HFF-Myc (cell line): Measurements from ENCODE around the gene OPCML.

Experiments
- DNase-seq: peaks from one replicate; pipeline ENCODE4 v3.0.0-alpha.2; 2011; ENCODE audit warnings: low read depth; ENCODE audit errors: extremely low read depth
- H3K4me3 ChIP-seq: replicated peaks from 2 replicates; pipeline ENCODE4 v1.5.1; 2011; ENCODE audit warnings: low read depth, mild to moderate bottlenecking, control low read depth, low read length
- CTCF ChIP-seq: IDR thresholded peaks from 2 replicates; pipeline ENCODE4 v1.5.1; 2012; ENCODE audit warnings: mild to moderate bottlenecking, low read depth, low read length, control low read depth; ENCODE audit errors: missing control alignments

The OPCML gene

GRCh38 chr11:132717824-132718223 lies 814.5 kb downstream of the OPCML start:
- no peak overlapping the region for H3K4me3 ChIP-seq
- DNase-seq = no peak
- TF ChIP-seq CTCF = no peak

- no peak overlapping the region for H3K4me3 ChIP-seq
- TF ChIP-seq CTCF = no peak
- no peak for DNase-seq
Measured at GRCh38 chr11:132716037-132716436, 816.3 kb downstream of the OPCML start.

- no peak for TF ChIP-seq CTCF
- no peak overlapping the region for H3K4me3 ChIP-seq
- DNase-seq = no peak
Measured at GRCh38 chr11:132714859-132715440, 817.4 kb downstream of the OPCML start.

GRCh38 chr11:132712466-132712865 lies 819.8 kb downstream of the OPCML start:
- no peak for DNase-seq
- no peak for TF ChIP-seq CTCF

GRCh38 chr11:132704781-132705375 lies 827.4 kb downstream of the OPCML start:
- no peak for DNase-seq
- no peak overlapping the region for H3K4me3 ChIP-seq
- no peak for TF ChIP-seq CTCF

More at GRCh38 chr11:132712466-132712865, 819.8 kb downstream of the OPCML start:
- no peak overlapping the region for H3K4me3 ChIP-seq

DNA sequence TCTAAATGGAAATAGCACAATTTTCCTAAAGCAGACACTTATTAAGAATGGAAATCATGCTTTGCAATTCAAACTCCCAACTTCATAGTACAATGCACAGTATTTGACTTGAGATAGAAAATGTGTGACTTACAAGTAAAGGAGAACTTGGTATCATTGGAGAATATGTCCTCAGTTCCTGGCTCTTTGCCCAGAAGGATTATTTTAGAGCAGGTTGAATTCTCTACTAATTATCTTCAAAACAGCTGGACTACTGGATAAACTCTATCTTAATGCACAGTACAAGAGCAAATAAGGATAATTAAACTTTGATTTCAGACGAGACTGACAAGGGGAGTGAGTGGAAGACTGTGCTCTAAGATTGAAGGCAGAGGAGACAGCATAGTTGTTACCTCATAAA lies 839.4 kb downstream of the OPCML start:
- TF ChIP-seq CTCF = no peak

More for the DNA sequence above, 839.4 kb downstream of the OPCML start:
- no peak overlapping the region for H3K4me3 ChIP-seq
- no peak for DNase-seq
